Thyroid gland (tissue), 4 donors: ENCODE data around the gene ZNF878.

Source experiments
- CTCF ChIP-seq, 6 experiments: fragments of 200-600 bp in 3 of 6; fragments of 450-650 bp in 3 of 6; sonication (generic) in 3 of 6; IDR thresholded peaks; one replicate each; pipeline ENCODE4 v1.5.1; 2016 to 2019; ENCODE audit warnings: antibody characterized with exemption in 6 of 6, mild to moderate bottlenecking in 2 of 6, inconsistent platforms in 1 of 6, moderate library complexity in 1 of 6
- POLR2A ChIP-seq, 2 donors: fragments of 450-650 bp; IDR thresholded peaks; one replicate each; pipeline ENCODE4 v1.6.1; 2017; ENCODE audit warnings: antibody characterized with exemption in 2 of 2, mild to moderate bottlenecking in 2 of 2, moderate library complexity in 1 of 2

- no peak for TF ChIP-seq CTCF (IDR thresholded peaks at IDR 0.05)
- no peak for TF ChIP-seq POLR2A (IDR thresholded peaks at IDR 0.05)
Observed at GRCh38 chr19:12043752-12044422, 8.9 kb downstream of the ZNF878 start.
